ENCODE results near the gene MNT. TPM values are rescaled to one million over a fixed set of nuclear protein-coding genes. Genes with fewer than 3 reads are reported as not detected.
A peak's percentile ranks its signal among the peaks of the same experiment; 100 is the strongest.

MNT gene
- total RNA-seq, 1 donor from 2014 or later, result 28.5 TPM

- DNase-seq (ENCODE audit: extremely low spot score in 2 of 2), result no peak
- H3K9me3 ChIP-seq, result no peaks in the 10 kb centered on the region
- H3K27me3 ChIP-seq, result no peaks in the 10 kb centered on the region
- no peak overlapping the region for H3K4me3 ChIP-seq
- intact Hi-C loops (cut with DNase I), result no loop called here
- TF ChIP-seq POLR2AphosphoS5 (IDR thresholded peaks at IDR 0.05; ENCODE audit: insufficient read depth in 1 of 2, low read depth in 1 of 2) (peak; percentile 39 to 76), CTCF (IDR thresholded peaks at IDR 0.05) (no peak)
- peak overlapping the region; percentile 99 for H3K27ac ChIP-seq
- H3K4me1 ChIP-seq, result peaks cover 57% of the 10 kb centered on the region
- H3K36me3 ChIP-seq, result no peaks in the 10 kb centered on the region
Measured at GRCh38 chr17:2405247-2405926, 4.5 kb upstream of the MNT start.

- intact Hi-C loops (cut with DNase I), result no loop called here
- H3K4me1 ChIP-seq, result peaks cover 64% of the 10 kb centered on the region
- no peaks in the 10 kb centered on the region for H3K27me3 ChIP-seq
- H3K9me3 ChIP-seq, result no peaks in the 10 kb centered on the region
- no peak overlapping the region for H3K4me3 ChIP-seq
- DNase-seq (ENCODE audit: extremely low spot score in 2 of 2), result no peak
- no peaks in the 10 kb centered on the region for H3K36me3 ChIP-seq
- TF ChIP-seq POLR2A (IDR thresholded peaks at IDR 0.05) (no peak), POLR2AphosphoS5 (IDR thresholded peaks at IDR 0.05; ENCODE audit: insufficient read depth in 1 of 2, low read depth in 1 of 2) (no peak), CTCF (IDR thresholded peaks at IDR 0.05) (no peak)
- H3K27ac ChIP-seq, result peak overlapping the region; percentile 99
Measured at GRCh38 chr17:2403044-2403443, 2.2 kb upstream of the MNT start.

GRCh38 chr17:2402544-2402943 lies 1.7 kb upstream of the MNT start:
- Histone ChIP-seq H3K4me3 (peak overlapping the region; percentile 78 to 97), H3K36me3 (no peaks in the 10 kb centered on the region), H3K4me1 (peaks cover 65% of the 10 kb centered on the region), H3K9me3 (no peaks in the 10 kb centered on the region), H3K27me3 (no peaks in the 10 kb centered on the region), H3K27ac (peak overlapping the region; percentile 99)
- no peak for DNase-seq (ENCODE audit: extremely low spot score in 2 of 2)
- intact Hi-C loops (cut with DNase I), result no loop called here
- TF ChIP-seq POLR2AphosphoS5 (IDR thresholded peaks at IDR 0.05; ENCODE audit: insufficient read depth in 1 of 2, low read depth in 1 of 2) (no peak), POLR2A (IDR thresholded peaks at IDR 0.05) (no peak), CTCF (IDR thresholded peaks at IDR 0.05) (no peak)

- H3K36me3 ChIP-seq, result no peaks in the 10 kb centered on the region
- peak in 1 of 3 experiments; percentile 33 for TF ChIP-seq CTCF (IDR thresholded peaks at IDR 0.05)
- peak; percentile 89 to 94 for TF ChIP-seq POLR2AphosphoS5 (IDR thresholded peaks at IDR 0.05; ENCODE audit: insufficient read depth in 1 of 2, low read depth in 1 of 2)
- peak in 1 of 2 donors; percentile 31 for TF ChIP-seq POLR2A (IDR thresholded peaks at IDR 0.05)
- no peaks in the 10 kb centered on the region for H3K27me3 ChIP-seq
- H3K27ac ChIP-seq, result peak overlapping the region; percentile 99
- DNase-seq (ENCODE audit: extremely low spot score in 2 of 2), result peak; percentile 99 to 100
- intact Hi-C loops (cut with DNase I), result no loop called here
- H3K4me3 ChIP-seq, result peak overlapping the region; percentile 78 to 97
- H3K9me3 ChIP-seq, result no peaks in the 10 kb centered on the region
- peaks cover 65% of the 10 kb centered on the region for H3K4me1 ChIP-seq
Measured at GRCh38 chr17:2401426-2402221, 764 bp upstream of the MNT start.

- peaks cover 65% of the 10 kb centered on the region for H3K4me1 ChIP-seq
- no peaks in the 10 kb centered on the region for H3K36me3 ChIP-seq
- H3K27me3 ChIP-seq, result no peaks in the 10 kb centered on the region
- H3K9me3 ChIP-seq, result no peaks in the 10 kb centered on the region
- TF ChIP-seq POLR2AphosphoS5 (IDR thresholded peaks at IDR 0.05; ENCODE audit: insufficient read depth in 1 of 2, low read depth in 1 of 2) (no peak), POLR2A (IDR thresholded peaks at IDR 0.05) (no peak), CTCF (IDR thresholded peaks at IDR 0.05) (no peak)
- H3K27ac ChIP-seq, result peak overlapping the region; percentile 99
- H3K4me3 ChIP-seq, result peak overlapping the region; percentile 78 to 97
- no peak for DNase-seq (ENCODE audit: extremely low spot score in 2 of 2)
- intact Hi-C loops (cut with DNase I), result no loop called here
Measured at GRCh38 chr17:2400474-2400866, 390 bp downstream of the MNT start.

Data from vagina (tissue), 2 donors.